HEK293 (cell line): ENCODE results near the gene TSPAN10.
A peak's percentile ranks its signal among the peaks of the same experiment; 100 is the strongest.

Source experiments
- CTCF ChIA-PET: fragments of 350-600 bp; formaldehyde crosslinking; extraction: SDS; loops from one replicate; lab custom pipeline; 2021; ENCODE audit warnings: antibody characterized with exemption; lab: Yijun Ruan, JAX
- POLR2A ChIA-PET: fragments of 300-600 bp; formaldehyde crosslinking; extraction: SDS; loops from one replicate; lab custom pipeline; 2020; ENCODE audit warnings: antibody characterized with exemption, inconsistent platforms; lab: Yijun Ruan, JAX
- H3K27ac ChIP-seq: fragments of 200-500 bp; sonication (Bioruptor generic); 2 replicates; pipeline ENCODE4 v1.5.1; 2014; ENCODE audit warnings: low read depth, low read length, control low read depth, inconsistent platforms; ENCODE audit errors: extremely low read depth
- H3K36me3 ChIP-seq, 2 experiments: fragments of 200-500 bp in 1 of 2; sonication (Bioruptor generic) in 1 of 2; 1 replicate in 1 of 2; 2 replicates in 1 of 2; pipeline ENCODE4 v1.5.1; 2014 to 2017; ENCODE audit warnings: inconsistent platforms in 2 of 2, low read length in 2 of 2; ENCODE audit not compliant: control insufficient read depth in 2 of 2, insufficient read depth in 1 of 2
- H3K4me1 ChIP-seq: fragments of 200-500 bp; sonication (Bioruptor generic); 2 replicates; pipeline ENCODE4 v1.5.1; 2014; ENCODE audit warnings: mild to moderate bottlenecking, low read length, inconsistent platforms; ENCODE audit not compliant: control insufficient read depth, insufficient read depth
- H3K4me3 ChIP-seq: 2 replicates; pipeline ENCODE4 v1.5.1; 2011; ENCODE audit warnings: low read depth, mild to moderate bottlenecking, control low read depth, low read length, moderate library complexity
- H3K9me3 ChIP-seq: fragments of 200-500 bp; sonication (Bioruptor generic); 2 replicates; pipeline ENCODE4 v1.5.1; 2014; ENCODE audit warnings: low read depth, low read length, inconsistent platforms; ENCODE audit not compliant: control insufficient read depth, insufficient read depth
- AEBP2 ChIP-seq: fragments of 450-650 bp; formaldehyde crosslinking; IDR thresholded peaks from 2 replicates; pipeline ENCODE4 v1.5.1; 2016; ENCODE audit warnings: missing biosample characterization, missing genetic modification characterization, borderline replicate concordance
- HOXC10 ChIP-seq: sonication (generic); formaldehyde crosslinking; IDR thresholded peaks from 2 replicates; pipeline ENCODE4 v1.8.1; 2023; ENCODE audit warnings: mild to moderate bottlenecking, missing genetic modification reagents
- IKZF3 ChIP-seq: fragments of 450-650 bp; IDR thresholded peaks from 2 replicates; pipeline ENCODE4 v1.5.0; 2018; ENCODE audit warnings: missing biosample characterization, mild to moderate bottlenecking, missing genetic modification characterization, moderate library complexity
- INSM2 ChIP-seq: fragments of 450-650 bp; formaldehyde crosslinking; IDR thresholded peaks from 2 replicates; pipeline ENCODE4 v1.5.1; 2016; ENCODE audit warnings: missing biosample characterization, missing genetic modification characterization
- SP2 ChIP-seq: fragments of 450-650 bp; formaldehyde crosslinking; IDR thresholded peaks from 2 replicates; pipeline ENCODE4 v1.5.1; 2016; ENCODE audit warnings: missing biosample characterization, missing genetic modification characterization
- SP7 ChIP-seq: fragments of 450-650 bp; formaldehyde crosslinking; IDR thresholded peaks from 2 replicates; pipeline ENCODE4 v1.5.1; 2016; ENCODE audit warnings: missing biosample characterization, missing genetic modification characterization
- TCF7L2 ChIP-seq: IDR thresholded peaks from 2 replicates; pipeline ENCODE4 v1.6.1; 2011; ENCODE audit warnings: low read depth, mild to moderate bottlenecking, inconsistent platforms, low read length, moderate library complexity, borderline replicate concordance
- ZBTB8A ChIP-seq: fragments of 450-650 bp; formaldehyde crosslinking; IDR thresholded peaks from 2 replicates; pipeline ENCODE4 v1.5.1; 2016; ENCODE audit warnings: missing biosample characterization, missing genetic modification characterization
- ZIC2 ChIP-seq: fragments of 450-650 bp; formaldehyde crosslinking; IDR thresholded peaks from 2 replicates; pipeline ENCODE4 v1.5.1; 2016; ENCODE audit warnings: missing biosample characterization, missing genetic modification characterization
- ZNF148 ChIP-seq: fragments of 450-650 bp; formaldehyde crosslinking; IDR thresholded peaks from 2 replicates; pipeline ENCODE4 v1.5.0; 2017; ENCODE audit warnings: missing biosample characterization, missing genetic modification characterization, borderline replicate concordance
- ZNF239 ChIP-seq: fragments of 450-650 bp; formaldehyde crosslinking; IDR thresholded peaks from 2 replicates; pipeline ENCODE4 v1.5.1; 2016; ENCODE audit warnings: missing biosample characterization, missing genetic modification characterization
- ZNF280C ChIP-seq: fragments of 450-650 bp; formaldehyde crosslinking; IDR thresholded peaks from 2 replicates; pipeline ENCODE4 v1.5.1; 2016; ENCODE audit warnings: missing biosample characterization, missing genetic modification characterization
- ZNF311 ChIP-seq: fragments of 450-650 bp; formaldehyde crosslinking; IDR thresholded peaks from 2 replicates; pipeline ENCODE4 v1.5.1; 2017; ENCODE audit warnings: missing biosample characterization, missing genetic modification characterization, borderline replicate concordance
- ZNF426 ChIP-seq: fragments of 450-650 bp; formaldehyde crosslinking; IDR thresholded peaks from 2 replicates; pipeline ENCODE4 v1.5.1; 2017; ENCODE audit warnings: missing biosample characterization, missing genetic modification characterization, mild to moderate bottlenecking, inconsistent platforms, moderate library complexity
- ZNF544 ChIP-seq: fragments of 450-650 bp; formaldehyde crosslinking; IDR thresholded peaks from 2 replicates; pipeline ENCODE4 v1.5.0; 2017; ENCODE audit warnings: missing biosample characterization, missing genetic modification characterization
- ZNF561 ChIP-seq: fragments of 450-650 bp; IDR thresholded peaks from 2 replicates; pipeline ENCODE4 v1.5.1; 2018; ENCODE audit warnings: missing biosample characterization, missing genetic modification characterization, borderline replicate concordance
- ZNF600 ChIP-seq: fragments of 450-650 bp; formaldehyde crosslinking; IDR thresholded peaks from 2 replicates; pipeline ENCODE4 v1.5.1; 2016; ENCODE audit warnings: missing biosample characterization, missing genetic modification characterization
- ZNF621 ChIP-seq: fragments of 450-650 bp; formaldehyde crosslinking; IDR thresholded peaks from 2 replicates; pipeline ENCODE4 v1.5.1; 2017; ENCODE audit warnings: missing biosample characterization, missing genetic modification characterization
- ZNF768 ChIP-seq: fragments of 450-650 bp; formaldehyde crosslinking; IDR thresholded peaks from 2 replicates; pipeline ENCODE4 v1.5.1; 2018; ENCODE audit warnings: missing biosample characterization, mild to moderate bottlenecking, missing genetic modification characterization

The TSPAN10 gene

GRCh38 chr17:81688616-81689015 lies 51.6 kb downstream of the TSPAN10 start:
- POLR2A ChIA-PET, result no interaction called here
- TF ChIP-seq ZNF600 (tag by site-specific recombination), result peak; percentile 83
- no peak for TF ChIP-seq ZNF544 (tag by site-specific recombination)
- TF ChIP-seq SP2 (tag by site-specific recombination), result 0 out of 2 replicates have a peak, but pooled peaks have one; percentile 23
- Histone ChIP-seq H3K27ac (no peak overlapping the region), H3K4me1 (no peaks in the 10 kb centered on the region), H3K36me3 (peaks cover 11 to 84% of the 10 kb centered on the region in 2 experiments; a peak in 2 of 3 replicates), H3K4me3 (no peak overlapping the region), H3K9me3 (no peaks in the 10 kb centered on the region)
- CTCF ChIA-PET, result no interaction called here

- Histone ChIP-seq H3K4me3 (no peak overlapping the region), H3K27ac (no peak overlapping the region), H3K9me3 (no peaks in the 10 kb centered on the region), H3K4me1 (no peaks in the 10 kb centered on the region), H3K36me3 (peaks cover 11 to 98% of the 10 kb centered on the region in 2 experiments; a peak in 2 of 3 replicates)
- ChIA-PET CTCF (interaction anchor here (1.1 kb wide), 1 partner anchor 12 kb away, joined by 5 read pairs; no protein-coding TSS in a partner anchor), POLR2A (interaction anchor here (1.3 to 2.3 kb wide), 2 partner anchors 11 to 13 kb away, joined by 4 to 10 read pairs; partner anchors contain the start of gene MRPL12)
- TF ChIP-seq ZNF768 (no peak), INSM2 (no peak), ZNF239 (tag by site-specific recombination) (no peak), ZNF561 (tag by site-specific recombination) (no peak), IKZF3 (tag by site-specific recombination) (no peak), ZNF426 (no peak), AEBP2 (tag by site-specific recombination) (no peak), SP7 (tag by site-specific recombination) (no peak), ZNF280C (tag by site-specific recombination) (no peak), ZBTB8A (tag by site-specific recombination) (no peak), ZNF311 (no peak), HOXC10 (CRISPR knock-in tag) (no peak), ZNF621 (tag by site-specific recombination) (no peak), TCF7L2 (no peak)
These were observed 53.1 kb downstream of the TSPAN10 start for GRCh38 chr17:81690066-81690465.

GRCh38 chr17:81690549-81690948 lies 53.6 kb downstream of the TSPAN10 start:
- ChIA-PET CTCF (interaction anchor here (1.0 to 1.1 kb wide), 2 partner anchors 12 to 15 kb away, joined by 3 read pairs; no protein-coding TSS in a partner anchor), POLR2A (interaction anchor here (2.3 kb wide), 1 partner anchor 12 kb away, joined by 10 read pairs; the partner anchor contains the start of gene MRPL12)
- no peaks in the 10 kb centered on the region for H3K9me3 ChIP-seq
- H3K27ac ChIP-seq, result no peak overlapping the region
- no peaks in the 10 kb centered on the region for H3K4me1 ChIP-seq
- peaks cover 11 to 98% of the 10 kb centered on the region in 2 experiments; a peak in 2 of 3 replicates for H3K36me3 ChIP-seq
- peak; percentile 70 for TF ChIP-seq ZIC2
- no peak for TF ChIP-seq ZNF148
- H3K4me3 ChIP-seq, result no peak overlapping the region
